SK-N-MC (cell line): ENCODE data around the gene TMEM165.

Experiments
- DNase-seq: peaks from one replicate; pipeline ENCODE4 v3.0.0-alpha.2; 2011; ENCODE audit warnings: low read depth, low spot score
- H3K27ac ChIP-seq: fragments of 200-600 bp; sonication (generic); 2 replicates; pipeline ENCODE4 v1.5.1; 2016; ENCODE audit warnings: mixed run types
- H3K36me3 ChIP-seq: fragments of 200-600 bp; sonication (generic); 2 replicates; pipeline ENCODE4 v1.6.1; 2017; ENCODE audit warnings: antibody characterized with exemption, low read length, mixed read lengths; ENCODE audit not compliant: insufficient read depth
- H3K4me3 ChIP-seq: fragments of 200-600 bp; sonication (generic); 2 replicates; pipeline ENCODE4 v1.5.1; 2016
- H3K9ac ChIP-seq: fragments of 200-600 bp; sonication (generic); 2 replicates; pipeline ENCODE4 v1.8.0; 2017; ENCODE audit warnings: mixed run types, mixed read lengths; ENCODE audit not compliant: insufficient read length
- H3K9me3 ChIP-seq: fragments of 200-600 bp; sonication (generic); 2 replicates; pipeline ENCODE4 v1.6.1; 2017; ENCODE audit warnings: low read depth, mild to moderate bottlenecking, antibody characterized with exemption, low read length, moderate library complexity, mixed read lengths
- EZH2 ChIP-seq: fragments of 200-600 bp; sonication (generic); IDR thresholded peaks from one replicate; pipeline ENCODE4 v1.6.1; 2017; ENCODE audit warnings: antibody characterized with exemption
- FOXP2 ChIP-seq: optimal IDR thresholded peaks from 2 replicates; pipeline ENCODE3; 2011; ENCODE audit warnings: mild to moderate bottlenecking, moderate library complexity; ENCODE audit not compliant: insufficient read depth; ENCODE audit errors: extremely low read length, control extremely low read depth
- POLR2AphosphoS5 ChIP-seq: IDR thresholded peaks from 2 replicates; pipeline ENCODE4 v1.6.1; 2012; ENCODE audit warnings: mild to moderate bottlenecking, low read depth, low read length, borderline replicate concordance

The TMEM165 gene

GRCh38 chr4:55468724-55469123, 73.0 kb downstream of the TMEM165 start:
- TF ChIP-seq EZH2, result no peak
- TF ChIP-seq POLR2AphosphoS5, result no peak
- TF ChIP-seq FOXP2, result no peak
- H3K27ac ChIP-seq, result no peak overlapping the region
- no peak overlapping the region for H3K4me3 ChIP-seq
- H3K9me3 ChIP-seq, result no peaks in the 10 kb centered on the region
- peaks cover 29% of the 10 kb centered on the region for H3K36me3 ChIP-seq
- DNase-seq, result no peak
- H3K9ac ChIP-seq, result no peak overlapping the region

- H3K9ac ChIP-seq, result no peak overlapping the region
- no peak for DNase-seq
- H3K27ac ChIP-seq, result no peak overlapping the region
- peaks cover 42% of the 10 kb centered on the region for H3K36me3 ChIP-seq
- no peak for TF ChIP-seq POLR2AphosphoS5
- TF ChIP-seq FOXP2, result no peak
- no peak for TF ChIP-seq EZH2
- H3K9me3 ChIP-seq, result no peaks in the 10 kb centered on the region
- H3K4me3 ChIP-seq, result no peak overlapping the region
These were observed 74.2 kb downstream of the TMEM165 start for GRCh38 chr4:55469979-55470378.
